ENCODE results near the gene PDE2A.

GRCh38 chr11:72599325-72600117, 74.7 kb downstream of the PDE2A start:
- TF ChIP-seq POLR2A (IDR thresholded peaks at IDR 0.05) (no peak), CTCF (IDR thresholded peaks at IDR 0.05) (no peak)

Data from breast epithelium (tissue), 3 donors.